HEK293T (cell line): ENCODE data around the gene SMYD5.

Source experiments
- CTCF ChIA-PET: fragments of 350-600 bp; formaldehyde crosslinking; extraction: SDS; loops from one replicate; lab custom pipeline; 2021; ENCODE audit warnings: antibody characterized with exemption, inconsistent platforms; lab: Yijun Ruan, JAX
- POLR2A ChIA-PET: fragments of 350-600 bp; formaldehyde crosslinking; extraction: SDS; loops from one replicate; lab custom pipeline; 2020; ENCODE audit warnings: antibody characterized with exemption, inconsistent platforms; lab: Yijun Ruan, JAX
- DNase-seq: peaks from one replicate; pipeline ENCODE4 v3.0.0; 2012; ENCODE audit warnings: mixed read lengths; ENCODE audit errors: extremely low spot score
- ARNT ChIP-seq: fragments of 450-650 bp; IDR thresholded peaks from 2 replicates; pipeline ENCODE4 v1.6.1; 2017; ENCODE audit warnings: mild to moderate bottlenecking
- BHLHE40 ChIP-seq: fragments of 450-650 bp; IDR thresholded peaks from 2 replicates; pipeline ENCODE4 v1.6.1; 2016; ENCODE audit warnings: mild to moderate bottlenecking, moderate library complexity, borderline replicate concordance
- CTBP1 ChIP-seq: fragments of 450-650 bp; IDR thresholded peaks from 2 replicates; pipeline ENCODE4 v1.6.1; 2016; ENCODE audit warnings: borderline replicate concordance
- ELF4 ChIP-seq: fragments of 450-650 bp; IDR thresholded peaks from 2 replicates; pipeline ENCODE4 v1.6.1; 2017; ENCODE audit warnings: antibody characterized with exemption
- FOXA1 ChIP-seq: fragments of 450-650 bp; IDR thresholded peaks from 2 replicates; pipeline ENCODE4 v1.6.1; 2016; ENCODE audit warnings: mild to moderate bottlenecking
- FOXK2 ChIP-seq: fragments of 450-650 bp; IDR thresholded peaks from 2 replicates; pipeline ENCODE4 v1.6.1; 2016; ENCODE audit warnings: mild to moderate bottlenecking
- FOXM1 ChIP-seq: fragments of 450-650 bp; IDR thresholded peaks from 2 replicates; pipeline ENCODE4 v1.6.1; 2017; ENCODE audit warnings: mild to moderate bottlenecking, borderline replicate concordance
- HDGF ChIP-seq: fragments of 450-650 bp; IDR thresholded peaks from 2 replicates; pipeline ENCODE4 v1.6.1; 2017; ENCODE audit warnings: antibody characterized with exemption, borderline replicate concordance
- L3MBTL2 ChIP-seq: fragments of 450-650 bp; conservative IDR thresholded peaks from 2 replicates; pipeline ENCODE4 v1.6.1; 2016; ENCODE audit warnings: mild to moderate bottlenecking
- LEF1 ChIP-seq: fragments of 450-650 bp; IDR thresholded peaks from 2 replicates; pipeline ENCODE4 v1.6.1; 2017; ENCODE audit warnings: mild to moderate bottlenecking, borderline replicate concordance
- NFRKB ChIP-seq: fragments of 450-650 bp; IDR thresholded peaks from 2 replicates; pipeline ENCODE4 v1.6.1; 2016; ENCODE audit warnings: mild to moderate bottlenecking, moderate library complexity
- PKNOX1 ChIP-seq: fragments of 450-650 bp; IDR thresholded peaks from 2 replicates; pipeline ENCODE4 v1.6.1; 2016
- SP1 ChIP-seq: fragments of 450-650 bp; IDR thresholded peaks from 2 replicates; pipeline ENCODE4 v1.6.1; 2017
- SUZ12 ChIP-seq: fragments of 450-650 bp; IDR thresholded peaks from 2 replicates; pipeline ENCODE4 v1.6.1; 2016; ENCODE audit warnings: mild to moderate bottlenecking
- TARDBP ChIP-seq: fragments of 450-650 bp; IDR thresholded peaks from 2 replicates; pipeline ENCODE4 v1.6.1; 2016
- ZNF384 ChIP-seq: fragments of 450-650 bp; IDR thresholded peaks from 2 replicates; pipeline ENCODE4 v1.6.1; 2016

The SMYD5 gene

GRCh38 chr2:73237168-73237567 lies 23.1 kb downstream of the SMYD5 start:
- DNase-seq, result no peak
- CTCF ChIA-PET, result interaction anchor here (1.4 kb wide), 1 partner anchor 24 kb away, joined by 3 read pairs; no protein-coding TSS in a partner anchor
- TF ChIP-seq ARNT (no peak), LEF1 (no peak), HDGF (no peak), NFRKB (no peak), BHLHE40 (no peak), PKNOX1 (no peak), L3MBTL2 (no peak), SP1 (no peak), SUZ12 (no peak), FOXA1 (no peak), ZNF384 (no peak), TARDBP (no peak), ELF4 (no peak), FOXM1 (no peak), FOXK2 (no peak), CTBP1 (no peak)
- POLR2A ChIA-PET, result interaction anchor here (0.8 kb wide), 1 partner anchor 36 kb away, joined by 3 read pairs; no protein-coding TSS in a partner anchor

- ChIA-PET CTCF (interaction anchor here (1.4 kb wide), 1 partner anchor 25 kb away, joined by 3 read pairs; no protein-coding TSS in a partner anchor), POLR2A (interaction anchor here (0.9 kb wide), 1 partner anchor 20 kb away, joined by 3 read pairs; no protein-coding TSS in a partner anchor)
- TF ChIP-seq ARNT, result no peak
- TF ChIP-seq ZNF384, result no peak
- no peak for TF ChIP-seq FOXA1
- TF ChIP-seq LEF1, result no peak
- no peak for TF ChIP-seq BHLHE40
- TF ChIP-seq SUZ12, result no peak
- no peak for TF ChIP-seq FOXM1
- no peak for TF ChIP-seq ELF4
- DNase-seq, result no peak
Measured at GRCh38 chr2:73238149-73238548, 24.1 kb downstream of the SMYD5 start.

GRCh38 chr2:73238976-73239375 lies 24.9 kb downstream of the SMYD5 start:
- DNase-seq, result no peak
- TF ChIP-seq FOXA1, result no peak
- TF ChIP-seq ZNF384, result no peak
- TF ChIP-seq BHLHE40, result no peak
- no peak for TF ChIP-seq L3MBTL2
- no peak for TF ChIP-seq SUZ12
- no peak for TF ChIP-seq HDGF
- no peak for TF ChIP-seq LEF1
- no peak for TF ChIP-seq ARNT
- no peak for TF ChIP-seq PKNOX1
- TF ChIP-seq TARDBP, result no peak
- no peak for TF ChIP-seq CTBP1
- no peak for TF ChIP-seq SP1
- TF ChIP-seq ELF4, result no peak
- no peak for TF ChIP-seq NFRKB
- no peak for TF ChIP-seq FOXM1
- TF ChIP-seq FOXK2, result no peak
- ChIA-PET POLR2A (interaction anchor here (0.9 kb wide), 1 partner anchor 19 kb away, joined by 3 read pairs; no protein-coding TSS in a partner anchor), CTCF (no interaction called here)

GRCh38 chr2:73239776-73240175 lies 25.7 kb downstream of the SMYD5 start:
- no peak for DNase-seq
- ChIA-PET POLR2A (no interaction called here), CTCF (no interaction called here)
- TF ChIP-seq ARNT (no peak), TARDBP (no peak), FOXM1 (no peak)

- no peak for DNase-seq
- ChIA-PET POLR2A (interaction anchor here (3.6 kb wide), 1 partner anchor 10 kb away, joined by 31 read pairs; the partner anchor contains the start of genes CCT7 and PRADC1), CTCF (no interaction called here)
- TF ChIP-seq L3MBTL2 (no peak), TARDBP (no peak), FOXK2 (no peak), FOXA1 (no peak)
Measured at GRCh38 chr2:73243884-73244570, 30.0 kb downstream of the SMYD5 start.

GRCh38 chr2:73244580-73244979 lies 30.5 kb downstream of the SMYD5 start:
- CTCF ChIA-PET, result no interaction called here

GRCh38 chr2:73246850-73247249 lies 32.8 kb downstream of the SMYD5 start:
- TF ChIP-seq CTBP1 (no peak), NFRKB (no peak), ZNF384 (no peak), TARDBP (no peak), PKNOX1 (no peak), ELF4 (no peak), HDGF (no peak), FOXA1 (no peak), SP1 (no peak), LEF1 (no peak)
- ChIA-PET POLR2A (interaction anchor here (1.2 to 2.7 kb wide), 2 partner anchors 11 to 13 kb away, joined by 4 to 14 read pairs; partner anchors contain the start of genes CCT7 and PRADC1), CTCF (no interaction called here)
- DNase-seq, result no peak

More at GRCh38 chr2:73244580-73244979, 30.5 kb downstream of the SMYD5 start:
- TF ChIP-seq LEF1, result no peak
- no peak for TF ChIP-seq ARNT
- no peak for TF ChIP-seq SUZ12
- POLR2A ChIA-PET, result interaction anchor here (3.6 kb wide), 1 partner anchor 10 kb away, joined by 31 read pairs; the partner anchor contains the start of genes CCT7 and PRADC1
- DNase-seq, result no peak
